Omental fat pad (tissue), 4 donors: ENCODE measurements around the gene CSNK1G1. TPM values are rescaled to one million over a fixed set of nuclear protein-coding genes. Genes with fewer than 3 reads are reported as not detected.
"Not testable (repeated sequence)": the region's sequence is repeated elsewhere in the genome, so short reads cannot be mapped to it uniquely, and the experiment has no call there.

Source experiments
- ATAC-seq: fragments of 150-250 bp; one replicate; pipeline ENCODE4 v1.9.1; 2016; ENCODE audit warnings: mild to moderate bottlenecking, moderate library complexity; ENCODE audit not compliant: low FRiP score
- DNase-seq: peaks from one replicate; pipeline ENCODE4 v3.0.0-alpha.2; 2019; ENCODE audit warnings: low spot score
- CTCF ChIP-seq, 3 donors: fragments of 450-650 bp; IDR thresholded peaks; one replicate each; pipeline ENCODE4 v1.5.1; 2016 to 2017; ENCODE audit warnings: antibody characterized with exemption in 3 of 3, mild to moderate bottlenecking in 3 of 3, moderate library complexity in 2 of 3
- small RNA-seq: library from RNA; depleted of rRNA; stranded (forward); fragments of <200 nt; gene quantifications from one replicate; pipeline ENCODE3, GENCODE V24; 2016
- total RNA-seq, 4 donors: library from RNA; depleted of rRNA; stranded (reverse); fragments of >200 nt; gene quantifications; one replicate each; pipeline ENCODE4 v1.1.0, GENCODE V29; 2016

CSNK1G1 gene
- total RNA-seq, 4 donors from 2014 or later, result 13.6 to 23.3 (median 21.7) TPM

GRCh38 chr15:64121614-64122013 lies 234.4 kb downstream of the CSNK1G1 start:
- DNase-seq (no peak), ATAC-seq (no peak)
- TF ChIP-seq CTCF (IDR thresholded peaks at IDR 0.05), result no peak

GRCh38 chr15:64120322-64120721 lies 235.7 kb downstream of the CSNK1G1 start:
- ATAC-seq, DNase-seq: not testable (repeated sequence)

- DNase-seq, result no peak
- no peak for ATAC-seq
- TF ChIP-seq CTCF (IDR thresholded peaks at IDR 0.05), result no peak
Measured at GRCh38 chr15:64117759-64118487, 238.1 kb downstream of the CSNK1G1 start.

Small RNAs within 50 kb of the gene (small RNA-seq; reads per million reads assigned to genes)
- not detected for gene RF00554

Other genes with a start within 250 kb of the CSNK1G1 start
- gene SNX22, start 204.4 kb downstream of the CSNK1G1 start, total RNA-seq, result 1 to 10 TPM in 2 of 4 donors, under 1 TPM in 1, not detected in 1; 0.38 to 2.6 (median 1.2) TPM
- gene PPIB, start 193.2 kb downstream of the CSNK1G1 start, total RNA-seq, result 100 to 1,000 TPM; 244 to 431 (median 373) TPM
- gene PCLAF, start 25.3 kb upstream of the CSNK1G1 start, total RNA-seq, result 1 to 10 TPM in 2 of 4 donors, not detected in 2; 1.0 to 1.7 TPM
- gene TRIP4, start 31.7 kb upstream of the CSNK1G1 start, total RNA-seq, result 10 to 100 TPM in 2 of 4 donors, 1 to 10 TPM in 2; 9.0 to 20.0 (median 11.4) TPM
- gene ZNF609, start 104.4 kb upstream of the CSNK1G1 start, total RNA-seq, result 10 to 100 TPM; 26.1 to 32.4 (median 29.6) TPM